Neural cell (in vitro differentiated cells): ENCODE measurements around the gene SNTG2. TPM values are rescaled to one million over a fixed set of nuclear protein-coding genes. Genes with fewer than 3 reads are reported as not detected.

Experiments used
- H2AFZ ChIP-seq: fragments of 200-600, 300-800 bp; sonication (generic), shearing (Covaris generic); 2 replicates; pipeline ENCODE4 v1.6.0; 2014; ENCODE audit warnings: low read depth, mild to moderate bottlenecking, antibody characterized with exemption, low read length, moderate library complexity
- H3F3A ChIP-seq: fragments of 200-600 bp; shearing (Covaris generic); 2 replicates; pipeline ENCODE4 v1.6.1; 2016; ENCODE audit warnings: mild to moderate bottlenecking, moderate library complexity, mixed read lengths, antibody characterized with exemption, low read length; ENCODE audit not compliant: insufficient read depth, poor library complexity, severe bottlenecking
- H3K27ac ChIP-seq: fragments of 200-600, 300-800 bp; sonication (generic), shearing (Covaris generic); 2 replicates; pipeline ENCODE4 v1.5.1; 2014; ENCODE audit warnings: mild to moderate bottlenecking, low read length, moderate library complexity
- H3K27me3 ChIP-seq: fragments of 300-800, 200-600 bp; sonication (generic), shearing (Covaris generic); 2 replicates; pipeline ENCODE4 v1.6.0; 2014; ENCODE audit warnings: mild to moderate bottlenecking, low read depth, low read length, moderate library complexity; ENCODE audit not compliant: insufficient read depth
- H3K36me3 ChIP-seq: fragments of 300-800, 200-600 bp; sonication (generic), shearing (Covaris generic); 2 replicates; pipeline ENCODE4 v1.5.1; 2014; ENCODE audit warnings: mild to moderate bottlenecking, antibody characterized with exemption, low read length, moderate library complexity; ENCODE audit not compliant: insufficient read depth
- H3K4me2 ChIP-seq: fragments of 300-800, 200-600 bp; sonication (generic), shearing (Covaris generic); 2 replicates; pipeline ENCODE4 v1.6.0; 2014; ENCODE audit warnings: mild to moderate bottlenecking, low read length
- H3K4me3 ChIP-seq: fragments of 300-800, 200-600 bp; sonication (generic), shearing (Covaris generic); 2 replicates; pipeline ENCODE4 v1.5.1; 2014; ENCODE audit warnings: mild to moderate bottlenecking, low read length, moderate library complexity
- H3K79me2 ChIP-seq: fragments of 200-600 bp; shearing (Covaris generic); replicated peaks from 2 replicates; pipeline ENCODE4 v1.6.0; 2014; ENCODE audit warnings: mild to moderate bottlenecking, low read length, moderate library complexity; ENCODE audit not compliant: insufficient read depth
- H3K9ac ChIP-seq: fragments of 300-800, 200-600 bp; sonication (generic), shearing (Covaris generic); 2 replicates; pipeline ENCODE4 v1.6.1; 2016; ENCODE audit warnings: mild to moderate bottlenecking, low read length, mixed read lengths
- H3K9me2 ChIP-seq: fragments of 200-600 bp; shearing (Covaris generic); 2 replicates; pipeline ENCODE4 v1.6.1; 2016; ENCODE audit warnings: mild to moderate bottlenecking, low read length, mixed read lengths; ENCODE audit not compliant: insufficient read depth
- H3K9me3 ChIP-seq: fragments of 200-600, 300-800 bp; sonication (generic), shearing (Covaris generic); 2 replicates; pipeline ENCODE4 v1.6.1; 2016; ENCODE audit warnings: mild to moderate bottlenecking, mixed run types, low read length, moderate library complexity, mixed read lengths
- H4K20me1 ChIP-seq: fragments of 200-600 bp; shearing (Covaris generic); 2 replicates; pipeline ENCODE4 v1.6.1; 2016; ENCODE audit warnings: mild to moderate bottlenecking, mixed run types; ENCODE audit not compliant: insufficient read depth
- EP300 ChIP-seq: fragments of 450-650 bp; conservative IDR thresholded peaks from 2 replicates; pipeline ENCODE4 v1.6.1; 2014; ENCODE audit warnings: antibody characterized with exemption, mild to moderate bottlenecking, moderate library complexity; ENCODE audit not compliant: poor library complexity, severe bottlenecking
- EZH2 ChIP-seq: fragments of 200-600, 300-800 bp; shearing (Covaris generic), sonication (generic); IDR thresholded peaks from 2 replicates; pipeline ENCODE4 v1.6.1; 2014; ENCODE audit warnings: antibody characterized with exemption, low read length, borderline replicate concordance, mild to moderate bottlenecking; ENCODE audit not compliant: insufficient read depth, poor library complexity, severe bottlenecking
- MXI1 ChIP-seq: fragments of 450-650 bp; conservative IDR thresholded peaks from 2 replicates; pipeline ENCODE4 v1.6.1; 2014; ENCODE audit warnings: antibody characterized with exemption, mild to moderate bottlenecking; ENCODE audit not compliant: poor library complexity, severe bottlenecking
- POLR2AphosphoS5 ChIP-seq: IDR thresholded peaks from 2 replicates; pipeline ENCODE4 v1.6.1; 2012
- RAD21 ChIP-seq: fragments of 450-650 bp; conservative IDR thresholded peaks from 2 replicates; pipeline ENCODE4 v1.6.1; 2014; ENCODE audit warnings: antibody characterized with exemption, mild to moderate bottlenecking, moderate library complexity
- SMC3 ChIP-seq: fragments of 450-650 bp; conservative IDR thresholded peaks from 2 replicates; pipeline ENCODE4 v1.6.1; 2014; ENCODE audit warnings: antibody characterized with exemption, mild to moderate bottlenecking, moderate library complexity; ENCODE audit not compliant: poor library complexity
- TAF1 ChIP-seq: IDR thresholded peaks from 2 replicates; pipeline ENCODE4 v1.6.1; 2012; ENCODE audit warnings: low read depth
- polyA minus RNA-seq: library from RNA; depleted of rRNA, polyadenylated mRNA; stranded (reverse); fragments of >200 nt; gene quantifications from 2 replicates; pipeline ENCODE4 v1.2.3, GENCODE V29; 2014
- polyA plus RNA-seq: library from polyadenylated mRNA; depleted of rRNA; stranded (reverse); fragments of >200 nt; gene quantifications from 2 replicates; pipeline ENCODE4 v1.2.3, GENCODE V29; 2014
- TF ChIP-seq, protein P1 (sequence below): IDR thresholded peaks from 2 replicates; pipeline ENCODE4 v1.6.1; 2012; ENCODE audit warnings: borderline replicate concordance
- TF ChIP-seq, protein P2 (sequence below): fragments of 450-650 bp; IDR thresholded peaks from 2 replicates; pipeline ENCODE4 v1.5.1; 2014; ENCODE audit warnings: antibody characterized with exemption, mild to moderate bottlenecking, moderate library complexity; ENCODE audit not compliant: poor library complexity, severe bottlenecking

Gene SNTG2
- 0.42 TPM in 1 of 2 replicates, not detected in the other for polyA plus RNA-seq
- polyA minus RNA-seq = not detected in 2 replicates

DNA sequence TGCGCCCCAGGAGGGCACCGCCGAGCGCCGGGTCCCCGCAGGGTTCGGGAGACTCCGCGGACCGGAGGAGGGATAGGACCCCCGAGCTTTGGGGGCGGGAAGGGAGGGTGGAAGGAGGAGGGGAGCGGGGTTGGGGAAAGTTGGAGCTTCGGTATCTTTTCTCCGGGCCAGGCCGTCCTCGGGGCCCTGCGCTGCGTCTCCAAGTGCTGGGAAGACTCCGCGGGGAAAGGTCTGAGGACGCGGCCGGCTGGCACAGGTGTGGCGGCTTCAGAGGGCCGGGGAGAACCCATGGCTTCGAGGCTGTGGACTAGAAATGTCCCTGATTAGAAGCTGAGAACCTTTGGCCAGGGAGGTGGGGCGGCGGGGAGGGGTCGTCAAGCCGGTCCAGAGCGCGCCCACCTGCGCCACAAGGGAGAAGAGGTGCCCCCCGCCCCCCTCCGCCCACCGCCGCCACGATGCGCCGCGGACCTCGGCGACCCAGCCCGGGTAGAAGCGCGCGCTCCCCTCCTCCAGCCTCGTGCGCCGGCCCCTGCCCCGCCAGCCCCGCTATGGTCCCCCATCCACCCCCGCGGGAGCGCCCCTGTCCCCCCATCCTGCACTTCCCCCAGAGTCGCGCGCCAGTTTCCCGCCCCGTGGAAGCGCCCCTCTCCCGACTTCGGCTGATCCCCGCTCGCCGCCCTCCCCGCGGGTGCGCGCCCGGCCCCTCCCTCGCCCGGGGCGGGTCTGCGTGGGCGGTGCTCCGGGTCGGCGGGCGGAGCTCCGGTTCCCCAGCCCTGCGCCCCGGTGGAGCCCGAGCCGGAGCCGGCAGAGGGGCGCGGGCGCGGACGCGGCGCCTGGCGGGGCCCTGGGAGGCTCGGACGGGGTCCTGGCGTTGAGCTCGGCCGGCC is at the start of gene SNTG2:
TSS of gene SNTG2 (plus strand) at position 770 of the 887 bp plus-strand sequence. CDS start 148 bp downstream, outside the sequence.
- Histone ChIP-seq H3K4me3 (peak within 1 kb of the TSS; percentile 73), H3K9ac (peak within 1 kb of the TSS; percentile 22), H3F3A (no peaks in the 10 kb centered on the region), H3K9me2 (no peaks in the 10 kb centered on the region), H4K20me1 (no peaks in the 10 kb centered on the region), H2AFZ (no peak within 1 kb of the TSS), H3K36me3 (no peaks in the 10 kb centered on the region), H3K27me3 (peaks cover 37% of the 10 kb centered on the region), H3K9me3 (no peaks in the 10 kb centered on the region), H3K79me2 (no peaks in the 10 kb centered on the region), H3K4me2 (peak within 1 kb of the TSS; percentile 83), H3K27ac (no peak within 1 kb of the TSS)
- no peak for TF ChIP-seq POLR2AphosphoS5
- TF ChIP-seq, protein P1, sequence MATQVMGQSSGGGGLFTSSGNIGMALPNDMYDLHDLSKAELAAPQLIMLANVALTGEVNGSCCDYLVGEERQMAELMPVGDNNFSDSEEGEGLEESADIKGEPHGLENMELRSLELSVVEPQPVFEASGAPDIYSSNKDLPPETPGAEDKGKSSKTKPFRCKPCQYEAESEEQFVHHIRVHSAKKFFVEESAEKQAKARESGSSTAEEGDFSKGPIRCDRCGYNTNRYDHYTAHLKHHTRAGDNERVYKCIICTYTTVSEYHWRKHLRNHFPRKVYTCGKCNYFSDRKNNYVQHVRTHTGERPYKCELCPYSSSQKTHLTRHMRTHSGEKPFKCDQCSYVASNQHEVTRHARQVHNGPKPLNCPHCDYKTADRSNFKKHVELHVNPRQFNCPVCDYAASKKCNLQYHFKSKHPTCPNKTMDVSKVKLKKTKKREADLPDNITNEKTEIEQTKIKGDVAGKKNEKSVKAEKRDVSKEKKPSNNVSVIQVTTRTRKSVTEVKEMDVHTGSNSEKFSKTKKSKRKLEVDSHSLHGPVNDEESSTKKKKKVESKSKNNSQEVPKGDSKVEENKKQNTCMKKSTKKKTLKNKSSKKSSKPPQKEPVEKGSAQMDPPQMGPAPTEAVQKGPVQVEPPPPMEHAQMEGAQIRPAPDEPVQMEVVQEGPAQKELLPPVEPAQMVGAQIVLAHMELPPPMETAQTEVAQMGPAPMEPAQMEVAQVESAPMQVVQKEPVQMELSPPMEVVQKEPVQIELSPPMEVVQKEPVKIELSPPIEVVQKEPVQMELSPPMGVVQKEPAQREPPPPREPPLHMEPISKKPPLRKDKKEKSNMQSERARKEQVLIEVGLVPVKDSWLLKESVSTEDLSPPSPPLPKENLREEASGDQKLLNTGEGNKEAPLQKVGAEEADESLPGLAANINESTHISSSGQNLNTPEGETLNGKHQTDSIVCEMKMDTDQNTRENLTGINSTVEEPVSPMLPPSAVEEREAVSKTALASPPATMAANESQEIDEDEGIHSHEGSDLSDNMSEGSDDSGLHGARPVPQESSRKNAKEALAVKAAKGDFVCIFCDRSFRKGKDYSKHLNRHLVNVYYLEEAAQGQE = no peak
- peak; percentile 29 for TF ChIP-seq MXI1
- TF ChIP-seq, protein P2, sequence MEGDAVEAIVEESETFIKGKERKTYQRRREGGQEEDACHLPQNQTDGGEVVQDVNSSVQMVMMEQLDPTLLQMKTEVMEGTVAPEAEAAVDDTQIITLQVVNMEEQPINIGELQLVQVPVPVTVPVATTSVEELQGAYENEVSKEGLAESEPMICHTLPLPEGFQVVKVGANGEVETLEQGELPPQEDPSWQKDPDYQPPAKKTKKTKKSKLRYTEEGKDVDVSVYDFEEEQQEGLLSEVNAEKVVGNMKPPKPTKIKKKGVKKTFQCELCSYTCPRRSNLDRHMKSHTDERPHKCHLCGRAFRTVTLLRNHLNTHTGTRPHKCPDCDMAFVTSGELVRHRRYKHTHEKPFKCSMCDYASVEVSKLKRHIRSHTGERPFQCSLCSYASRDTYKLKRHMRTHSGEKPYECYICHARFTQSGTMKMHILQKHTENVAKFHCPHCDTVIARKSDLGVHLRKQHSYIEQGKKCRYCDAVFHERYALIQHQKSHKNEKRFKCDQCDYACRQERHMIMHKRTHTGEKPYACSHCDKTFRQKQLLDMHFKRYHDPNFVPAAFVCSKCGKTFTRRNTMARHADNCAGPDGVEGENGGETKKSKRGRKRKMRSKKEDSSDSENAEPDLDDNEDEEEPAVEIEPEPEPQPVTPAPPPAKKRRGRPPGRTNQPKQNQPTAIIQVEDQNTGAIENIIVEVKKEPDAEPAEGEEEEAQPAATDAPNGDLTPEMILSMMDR = no peak
- TF ChIP-seq SMC3 = peak; percentile 35
- no peak for TF ChIP-seq EP300
- TF ChIP-seq EZH2 = no peak
- TF ChIP-seq RAD21 = no peak
- TF ChIP-seq TAF1 = no peak

DNA sequence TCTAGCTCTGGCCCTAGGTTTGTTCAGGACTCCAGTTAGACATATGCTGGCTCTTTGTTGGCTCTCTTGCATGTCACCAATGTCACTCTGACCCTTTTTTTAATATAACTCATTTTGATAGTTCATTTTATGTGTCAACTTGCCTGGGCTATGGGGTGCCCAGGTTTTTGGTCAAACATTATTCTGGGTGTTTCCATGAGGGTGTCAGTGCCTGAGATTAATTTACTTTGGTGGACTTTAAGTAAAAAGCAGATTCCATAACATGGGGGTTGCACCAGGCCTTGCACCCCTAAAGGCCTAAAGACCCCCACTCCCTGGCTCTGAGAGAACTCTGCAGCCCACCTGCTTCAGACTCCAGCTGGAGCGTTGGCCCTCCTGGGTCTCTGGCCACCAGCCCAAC is 48.1 kb upstream of the SNTG2 start:
- Histone ChIP-seq H3F3A (no peaks in the 10 kb centered on the region), H3K9me2 (no peaks in the 10 kb centered on the region), H3K27ac (no peak overlapping the region), H3K4me2 (no peak overlapping the region), H2AFZ (no peak overlapping the region), H3K9ac (no peak overlapping the region), H3K27me3 (no peaks in the 10 kb centered on the region), H3K79me2 (no peaks in the 10 kb centered on the region), H4K20me1 (no peaks in the 10 kb centered on the region), H3K9me3 (no peaks in the 10 kb centered on the region), H3K36me3 (no peaks in the 10 kb centered on the region), H3K4me3 (no peak overlapping the region)
- TF ChIP-seq, protein P2 = no peak
- TF ChIP-seq MXI1 (no peak), EP300 (no peak), EZH2 (no peak), TAF1 (no peak), POLR2AphosphoS5 (no peak)
- TF ChIP-seq, protein P1 = no peak
